NCI-H2029 (cell line): ENCODE results near the gene WDR37.
"Not testable (repeated sequence)": the region's sequence is repeated elsewhere in the genome, so short reads cannot be mapped to it uniquely, and the experiment has no call there.

ENCODE experiments used
- DNase-seq: peaks from one replicate; lab custom pipeline; 2025; lab: John Stamatoyannopoulos, UW

Gene WDR37

GRCh38 chr10:1107679-1108078, 51.5 kb downstream of the WDR37 start:
- DNase-seq = no peak

DNA sequence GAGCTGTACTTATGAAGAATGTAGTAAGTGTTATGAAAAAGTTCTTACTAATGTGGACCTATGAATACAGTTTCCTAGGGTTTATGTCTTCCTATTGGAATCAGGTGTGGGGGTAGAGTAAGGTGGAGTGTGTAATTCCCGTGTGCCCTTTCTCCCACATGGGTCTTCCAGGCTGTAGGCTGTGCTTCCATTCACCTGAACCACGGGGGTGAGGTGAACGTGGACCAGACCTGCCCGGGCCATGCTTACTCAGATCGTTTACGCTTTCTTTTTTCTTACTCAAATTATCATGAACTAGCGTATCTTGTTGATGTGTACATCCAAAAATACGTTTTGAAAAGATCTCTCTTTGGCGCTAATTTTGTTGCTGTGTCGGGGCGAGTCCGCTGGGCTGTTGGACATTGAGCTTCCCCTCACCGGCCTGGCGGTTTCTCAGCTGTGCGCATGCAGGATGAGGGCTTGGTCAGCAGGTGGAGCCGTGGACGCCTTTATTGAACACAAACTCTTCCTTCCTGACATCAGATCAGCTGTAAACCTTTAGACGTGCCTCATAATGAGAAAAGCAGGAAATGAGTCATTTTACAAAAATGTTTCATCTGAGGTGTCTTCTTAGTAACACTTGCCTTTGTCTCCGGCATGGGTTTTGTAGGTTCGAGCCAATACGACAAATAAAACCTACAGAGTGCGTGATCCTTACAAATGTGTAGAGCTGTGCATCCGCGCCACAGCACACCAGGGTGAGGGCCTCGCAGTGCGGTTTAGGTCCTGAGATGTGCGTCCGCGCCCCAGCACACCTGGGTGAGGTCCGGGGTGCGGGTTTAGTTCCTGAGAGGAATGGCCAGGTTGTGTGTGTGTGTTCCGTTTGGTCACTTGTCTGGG, 53.8 kb downstream of the WDR37 start:
- peak; percentile 32 for DNase-seq

DNA sequence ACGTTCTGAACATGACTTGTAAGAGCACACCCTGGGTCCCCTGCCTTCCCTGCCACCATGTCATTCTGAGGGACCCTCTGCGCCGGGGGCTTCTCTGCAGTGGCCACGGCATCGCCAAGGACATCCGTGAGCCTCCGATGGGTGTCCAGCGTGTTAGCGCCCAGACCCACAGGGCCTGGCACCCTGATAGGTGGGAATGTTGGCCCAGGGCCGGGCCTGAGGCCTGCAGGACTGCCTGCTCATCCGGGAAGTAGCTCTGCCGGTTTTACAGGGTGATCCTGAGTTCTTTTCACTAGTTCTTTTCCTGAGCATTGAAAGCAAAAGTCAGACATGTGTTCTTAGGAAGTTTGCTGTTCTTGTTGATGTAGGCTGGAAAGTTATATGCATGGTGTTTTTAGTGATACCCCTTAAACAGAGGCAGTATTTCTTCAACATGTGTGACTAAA, 54.5 kb downstream of the WDR37 start:
- no peak for DNase-seq

DNA sequence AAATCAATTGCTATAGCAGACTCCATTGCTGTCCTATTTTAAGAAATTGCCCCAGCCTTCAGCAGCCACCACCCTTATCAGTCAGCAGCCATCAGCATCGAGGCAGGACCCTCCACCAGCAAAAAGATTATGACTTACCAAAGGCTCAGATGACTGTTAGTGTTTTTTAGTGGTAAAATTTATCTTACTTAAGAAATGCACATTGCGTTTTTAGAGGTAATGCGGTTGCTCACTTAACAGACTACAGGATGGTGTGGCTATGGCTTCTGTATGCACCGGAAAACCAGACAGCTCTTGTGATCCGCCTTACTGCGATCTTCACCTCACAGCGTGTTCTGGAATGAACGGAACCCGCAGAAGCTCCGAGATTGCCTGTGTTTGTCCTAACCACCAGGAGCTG, 58.1 kb downstream of the WDR37 start:
- no peak for DNase-seq

- no peak for DNase-seq
Observed at GRCh38 chr10:1114719-1115606, 58.8 kb downstream of the WDR37 start.

- no peak for DNase-seq
Observed at GRCh38 chr10:1115607-1115955, 59.4 kb downstream of the WDR37 start.

DNA sequence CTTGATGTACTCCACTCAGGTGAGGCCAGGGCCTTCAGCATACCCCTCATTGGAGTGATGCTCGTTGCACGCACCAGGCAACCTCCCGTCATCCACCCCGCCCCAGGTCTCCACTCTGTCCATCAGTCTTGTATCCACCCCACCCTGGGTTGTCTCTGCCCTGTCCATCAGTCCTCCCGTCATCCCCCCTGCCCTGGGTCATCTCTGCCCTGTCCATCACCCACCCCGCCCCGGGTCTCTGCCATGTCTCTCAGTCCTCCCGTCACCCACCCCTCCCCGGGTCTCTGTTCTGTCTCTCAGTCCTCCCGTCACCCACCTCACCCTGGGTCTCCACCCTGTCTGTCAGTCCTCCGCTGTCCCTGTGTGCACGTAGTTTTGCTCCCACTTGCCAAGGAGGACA, 59.9 kb downstream of the WDR37 start:
- DNase-seq = no peak

DNA sequence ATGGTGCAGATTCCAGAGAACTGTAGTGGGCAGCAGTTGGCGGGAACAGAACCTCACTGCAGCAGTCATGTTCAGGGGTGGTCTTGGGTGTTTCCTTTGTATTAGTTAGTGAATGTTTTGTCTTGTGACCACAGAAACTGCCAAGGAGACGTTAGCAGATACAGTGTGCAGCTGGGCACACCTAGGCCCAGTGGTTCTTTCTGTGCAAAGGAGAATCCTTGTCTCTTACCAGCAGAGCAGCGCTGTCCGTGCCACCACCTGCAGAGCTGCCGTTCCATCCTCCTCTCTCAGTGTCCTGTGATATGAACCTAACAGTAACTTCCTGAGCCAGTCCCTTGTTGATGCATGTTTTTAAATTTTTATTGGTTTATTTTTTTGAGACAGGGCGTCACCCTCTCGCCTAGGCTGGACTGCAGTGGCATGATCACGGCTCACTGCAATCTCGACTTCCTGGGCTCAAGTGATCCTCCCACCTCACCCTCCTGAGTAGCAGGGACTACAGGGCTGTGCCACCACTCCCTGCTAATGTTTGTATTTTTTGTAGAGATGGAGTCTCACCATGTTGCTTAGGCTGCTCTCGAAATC, 60.6 kb downstream of the WDR37 start:
- no peak for DNase-seq

DNA sequence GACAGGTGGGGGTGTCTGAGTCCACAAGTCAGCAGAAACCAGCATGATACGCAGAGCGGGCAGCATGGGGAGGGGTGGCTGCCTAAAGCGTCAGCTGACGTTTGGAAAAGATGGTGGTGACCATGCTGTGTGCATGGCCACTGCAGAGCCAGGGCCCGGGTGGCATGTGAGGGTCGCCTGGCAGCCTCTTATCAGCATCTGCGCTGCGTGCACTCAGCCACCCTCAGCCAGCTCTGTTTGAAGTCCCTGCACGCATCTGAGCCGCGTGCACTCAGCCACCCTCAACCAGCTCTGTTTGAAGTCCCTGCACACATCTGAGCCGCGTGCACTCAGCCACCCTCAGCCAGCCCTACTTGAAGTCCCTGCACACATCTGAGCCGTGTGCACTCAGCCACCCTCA, 61.5 kb downstream of the WDR37 start:
- DNase-seq = no peak

GRCh38 chr10:1118318-1118717, 62.1 kb downstream of the WDR37 start:
- DNase-seq = not testable (repeated sequence)

DNA sequence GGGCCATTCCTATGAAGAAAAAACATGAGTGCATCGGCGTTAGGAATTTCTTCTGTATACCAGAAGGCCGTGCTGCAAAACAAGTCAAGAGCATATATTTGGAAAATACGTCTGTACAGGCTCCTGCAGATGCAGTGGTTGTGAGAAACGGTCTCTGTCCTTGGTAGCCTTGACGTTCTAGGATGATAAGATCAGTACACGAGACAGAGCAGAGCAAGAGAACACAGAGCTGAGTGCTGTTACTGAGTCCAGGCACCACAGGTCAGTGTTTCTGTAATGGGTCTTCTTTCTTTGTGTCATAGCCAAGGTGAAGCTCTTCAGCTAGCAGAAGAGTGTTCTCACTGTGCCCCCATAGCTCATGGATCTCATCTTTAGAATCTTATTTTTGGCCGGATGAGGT, 62.8 kb downstream of the WDR37 start:
- no peak for DNase-seq

DNA sequence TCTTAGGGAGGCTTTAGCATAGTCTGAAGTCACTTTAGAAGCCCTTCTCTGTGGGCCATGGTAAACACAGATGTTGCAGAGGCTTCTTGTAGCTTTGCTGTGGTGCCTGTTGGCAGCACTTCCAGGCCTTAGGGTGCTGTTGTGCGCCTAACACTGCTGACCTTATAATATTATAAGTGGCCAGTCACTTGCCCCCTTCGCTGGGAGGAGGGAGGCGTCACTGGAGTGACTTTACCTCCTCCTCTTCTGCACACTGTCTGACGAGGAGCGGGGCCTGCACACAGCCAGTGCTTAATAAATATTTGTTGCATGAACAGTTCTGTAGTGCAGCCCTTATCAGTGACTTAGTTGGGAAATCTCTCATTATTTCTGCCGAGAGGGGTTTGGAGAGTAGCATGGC, 63.3 kb downstream of the WDR37 start:
- no peak for DNase-seq

- DNase-seq = no peak
Observed at GRCh38 chr10:1120306-1120705, 64.1 kb downstream of the WDR37 start.

DNA sequence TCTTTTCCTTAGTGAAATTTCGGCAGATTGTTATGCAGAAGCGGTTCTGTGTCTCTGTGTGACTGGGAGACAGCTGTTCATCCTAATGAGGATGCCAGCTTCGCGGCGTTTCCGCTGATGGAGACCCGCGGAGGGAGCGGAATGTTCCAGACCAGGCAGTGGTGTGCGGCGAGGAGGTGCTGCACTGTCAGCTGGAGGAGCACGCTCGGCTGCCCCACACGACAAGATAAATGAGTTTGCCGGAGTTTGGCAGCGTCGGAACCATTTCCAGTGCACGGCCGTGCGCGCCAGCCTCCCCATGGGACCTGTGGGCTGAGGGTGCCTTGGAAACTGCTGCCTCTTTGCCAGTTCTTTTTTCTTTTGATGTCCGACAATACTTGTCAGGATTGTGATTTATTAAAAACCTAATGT, 64.6 kb downstream of the WDR37 start:
- no peak for DNase-seq

- no peak for DNase-seq
Observed at GRCh38 chr10:1121271-1121970, 65.2 kb downstream of the WDR37 start.

GRCh38 chr10:1122349-1122748, 66.2 kb downstream of the WDR37 start:
- DNase-seq = no peak

GRCh38 chr10:1123198-1123597, 67.0 kb downstream of the WDR37 start:
- DNase-seq = no peak

- DNase-seq = no peak
Observed at GRCh38 chr10:1123972-1124371, 67.8 kb downstream of the WDR37 start.

- DNase-seq = no peak
Observed at GRCh38 chr10:1124796-1125195, 68.6 kb downstream of the WDR37 start.

GRCh38 chr10:1126461-1126860, 70.3 kb downstream of the WDR37 start:
- no peak for DNase-seq

- DNase-seq = no peak
Observed at GRCh38 chr10:1127629-1128028, 71.4 kb downstream of the WDR37 start.

GRCh38 chr10:1128115-1128514, 71.9 kb downstream of the WDR37 start:
- DNase-seq = no peak
